ENCODE data around the gene FOXN3.

DNA sequence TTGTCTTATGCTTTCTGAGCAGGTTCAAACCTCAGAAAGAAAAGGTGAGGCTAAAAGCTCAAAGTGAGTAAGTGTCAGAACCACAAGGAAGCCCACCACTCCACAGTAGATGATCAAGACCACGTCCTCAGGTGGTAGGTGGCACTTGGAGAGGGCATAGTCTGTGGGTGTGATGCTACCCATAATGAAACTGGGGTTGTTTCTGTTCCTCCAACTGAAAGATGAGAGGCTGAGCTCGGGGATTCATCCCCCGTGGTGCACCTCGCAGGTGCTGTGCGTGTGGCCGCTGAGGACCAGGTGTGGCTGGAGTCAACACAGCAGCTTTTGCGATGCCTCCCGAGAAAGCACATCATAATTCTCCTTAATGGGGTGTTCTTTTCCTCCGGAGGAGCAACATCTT is 306.9 kb downstream of the FOXN3 start:
- TF ChIP-seq, protein P1, sequence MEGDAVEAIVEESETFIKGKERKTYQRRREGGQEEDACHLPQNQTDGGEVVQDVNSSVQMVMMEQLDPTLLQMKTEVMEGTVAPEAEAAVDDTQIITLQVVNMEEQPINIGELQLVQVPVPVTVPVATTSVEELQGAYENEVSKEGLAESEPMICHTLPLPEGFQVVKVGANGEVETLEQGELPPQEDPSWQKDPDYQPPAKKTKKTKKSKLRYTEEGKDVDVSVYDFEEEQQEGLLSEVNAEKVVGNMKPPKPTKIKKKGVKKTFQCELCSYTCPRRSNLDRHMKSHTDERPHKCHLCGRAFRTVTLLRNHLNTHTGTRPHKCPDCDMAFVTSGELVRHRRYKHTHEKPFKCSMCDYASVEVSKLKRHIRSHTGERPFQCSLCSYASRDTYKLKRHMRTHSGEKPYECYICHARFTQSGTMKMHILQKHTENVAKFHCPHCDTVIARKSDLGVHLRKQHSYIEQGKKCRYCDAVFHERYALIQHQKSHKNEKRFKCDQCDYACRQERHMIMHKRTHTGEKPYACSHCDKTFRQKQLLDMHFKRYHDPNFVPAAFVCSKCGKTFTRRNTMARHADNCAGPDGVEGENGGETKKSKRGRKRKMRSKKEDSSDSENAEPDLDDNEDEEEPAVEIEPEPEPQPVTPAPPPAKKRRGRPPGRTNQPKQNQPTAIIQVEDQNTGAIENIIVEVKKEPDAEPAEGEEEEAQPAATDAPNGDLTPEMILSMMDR (IDR thresholded peaks at IDR 0.05): no peak
- no peak for TF ChIP-seq ZFX (IDR thresholded peaks at IDR 0.05; ENCODE audit: borderline replicate concordance)

Data from 22Rv1 (cell line).